GM19025 (cell line): ENCODE results near the gene USP49.

Experiments
- ATAC-seq: cut with Tn5 transposase; IDR thresholded peaks from one replicate; pipeline ENCODE4 v1.9.1; 2021; ENCODE audit warnings: mild to moderate bottlenecking, low read depth, moderate library complexity; ENCODE audit not compliant: unreplicated experiment

The USP49 gene

GRCh38 chr6:41763470-41763869 lies 131.7 kb downstream of the USP49 start:
- no peak for ATAC-seq

- no peak for ATAC-seq
Observed at GRCh38 chr6:41759905-41760579, 135.1 kb downstream of the USP49 start.

- ATAC-seq, result no peak
Observed at GRCh38 chr6:41759106-41759904, 135.9 kb downstream of the USP49 start.

GRCh38 chr6:41758641-41759035 lies 136.5 kb downstream of the USP49 start:
- no peak for ATAC-seq

- ATAC-seq, result no peak
Observed at GRCh38 chr6:41757931-41758640, 137.1 kb downstream of the USP49 start.

GRCh38 chr6:41757271-41757670 lies 137.9 kb downstream of the USP49 start:
- ATAC-seq, result no peak

GRCh38 chr6:41756354-41756753 lies 138.8 kb downstream of the USP49 start:
- no peak for ATAC-seq

GRCh38 chr6:41755895-41756294 lies 139.3 kb downstream of the USP49 start:
- ATAC-seq, result no peak

- ATAC-seq, result no peak
Observed at GRCh38 chr6:41750374-41750773, 144.8 kb downstream of the USP49 start.

- ATAC-seq, result no peak
Observed at GRCh38 chr6:41748542-41748941, 146.6 kb downstream of the USP49 start.

GRCh38 chr6:41748102-41748477 lies 147.1 kb downstream of the USP49 start:
- no peak for ATAC-seq

- ATAC-seq, result no peak
Observed at GRCh38 chr6:41747256-41748101, 147.7 kb downstream of the USP49 start, which contains the start of gene PGC. TSS of gene PGC (minus strand) at chr6:41747397. CDS start at chr6:41747334, 63 bp downstream.

- ATAC-seq, result no peak
Observed at GRCh38 chr6:41746107-41746506, 149.1 kb downstream of the USP49 start.

GRCh38 chr6:41744236-41744787 lies 150.9 kb downstream of the USP49 start:
- no peak for ATAC-seq

- no peak for ATAC-seq
Observed at GRCh38 chr6:41743406-41744235, 151.6 kb downstream of the USP49 start.

GRCh38 chr6:41741625-41742490 lies 153.3 kb downstream of the USP49 start:
- ATAC-seq, result no peak

GRCh38 chr6:41740366-41741162 lies 154.6 kb downstream of the USP49 start:
- no peak for ATAC-seq
